Measurements from ENCODE around the gene GAREM2.

- TF ChIP-seq FOXA1 (IDR thresholded peaks at IDR 0.05) (no peak), NFRKB (IDR thresholded peaks at IDR 0.05) (no peak), SUZ12 (IDR thresholded peaks at IDR 0.05) (no peak), TARDBP (IDR thresholded peaks at IDR 0.05) (no peak), HDGF (IDR thresholded peaks at IDR 0.05; ENCODE audit: borderline replicate concordance) (no peak), ZNF384 (IDR thresholded peaks at IDR 0.05) (no peak), FOXM1 (IDR thresholded peaks at IDR 0.05; ENCODE audit: borderline replicate concordance) (no peak), ARNT (IDR thresholded peaks at IDR 0.05) (no peak), SP1 (IDR thresholded peaks at IDR 0.05) (no peak), ELF4 (IDR thresholded peaks at IDR 0.05) (no peak)
Measured at GRCh38 chr2:26235089-26235488, 62.2 kb downstream of the GAREM2 start.
